GM19438 (cell line): ENCODE results near the gene PGM5.
"Not testable (repeated sequence)": the region's sequence is repeated elsewhere in the genome, so short reads cannot be mapped to it uniquely, and the experiment has no call there.

Experiments used
- ATAC-seq: cut with Tn5 transposase; IDR thresholded peaks from one replicate; pipeline ENCODE4 v1.9.1; 2021; ENCODE audit warnings: low read depth; ENCODE audit not compliant: unreplicated experiment

PGM5 gene

DNA sequence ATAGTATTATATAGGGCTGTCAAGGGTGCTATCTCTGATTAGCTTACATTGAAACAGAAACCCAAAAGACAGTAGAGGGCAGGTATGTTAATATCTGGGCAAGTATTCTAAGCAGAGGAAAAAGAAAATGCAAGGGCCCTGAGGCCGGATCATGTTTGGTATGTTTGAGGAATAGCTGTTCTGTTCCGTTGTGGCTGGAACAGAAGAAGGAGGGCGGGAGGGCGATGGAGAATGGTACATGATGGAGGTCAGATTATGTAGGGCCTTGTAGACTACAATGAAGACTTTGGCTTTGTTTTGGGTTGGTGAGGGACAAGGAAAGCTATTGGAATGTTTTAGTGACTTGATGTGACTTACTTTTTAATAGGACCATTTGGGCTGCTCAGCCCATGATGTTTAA, 19.4 kb downstream of the PGM5 start:
- not testable (repeated sequence) for ATAC-seq

DNA sequence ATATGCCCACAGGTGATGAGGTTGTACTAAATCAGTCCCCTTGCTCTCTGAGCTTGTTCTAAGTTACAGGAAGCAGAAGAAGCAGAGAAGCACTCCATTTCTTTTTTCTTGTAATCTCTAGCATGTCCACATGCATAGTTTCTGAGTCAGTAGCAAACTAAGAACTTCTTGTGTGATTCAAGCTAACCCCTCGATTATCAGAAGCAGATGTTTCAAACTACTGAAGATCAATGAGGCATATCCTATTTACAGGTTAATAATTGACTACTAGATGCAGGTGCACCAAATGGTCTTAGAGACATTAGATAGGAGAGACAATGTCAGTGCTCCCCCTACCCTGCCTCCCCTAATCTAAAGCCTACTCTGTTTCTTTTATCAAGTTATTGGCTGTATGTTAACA, 21.3 kb downstream of the PGM5 start:
- ATAC-seq: peak; percentile 95

DNA sequence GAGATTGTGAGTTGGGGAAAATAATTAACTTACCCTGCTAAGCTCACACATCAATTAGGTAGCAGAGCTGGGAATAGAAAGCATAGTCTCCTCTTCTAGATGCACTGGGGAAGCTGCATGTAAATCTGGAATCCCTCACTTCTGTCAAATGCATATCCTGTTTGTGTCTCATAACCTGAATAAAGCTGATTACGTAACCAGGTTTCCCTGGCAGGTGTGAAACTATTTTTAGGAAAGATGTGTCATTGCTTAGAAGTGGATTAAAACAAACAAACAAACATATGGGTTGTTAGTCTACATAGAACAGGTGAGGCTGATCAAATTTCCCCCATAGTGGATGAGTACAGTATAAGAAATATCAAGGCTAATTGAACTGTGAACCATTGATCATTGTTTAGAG, 27.5 kb downstream of the PGM5 start:
- ATAC-seq: not testable (repeated sequence)

DNA sequence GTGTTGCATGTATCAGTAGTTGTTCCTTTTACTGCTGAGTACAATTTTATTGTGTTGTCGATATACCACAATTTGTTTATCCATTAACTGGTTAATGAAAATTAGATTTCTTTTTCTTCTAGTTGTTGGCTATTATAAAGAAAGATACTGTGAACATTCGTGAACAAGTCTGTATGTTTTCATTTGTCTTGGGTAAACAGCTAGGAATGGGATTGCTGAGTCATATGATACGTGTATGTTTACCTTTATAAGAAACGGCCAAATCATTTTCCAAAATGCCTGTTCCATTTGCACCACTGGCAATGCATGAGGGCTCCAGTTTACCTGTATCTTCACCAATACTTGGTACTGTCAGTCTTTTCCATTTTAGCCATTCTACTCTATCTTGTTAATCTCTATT, 33.1 kb downstream of the PGM5 start:
- not testable (repeated sequence) for ATAC-seq

DNA sequence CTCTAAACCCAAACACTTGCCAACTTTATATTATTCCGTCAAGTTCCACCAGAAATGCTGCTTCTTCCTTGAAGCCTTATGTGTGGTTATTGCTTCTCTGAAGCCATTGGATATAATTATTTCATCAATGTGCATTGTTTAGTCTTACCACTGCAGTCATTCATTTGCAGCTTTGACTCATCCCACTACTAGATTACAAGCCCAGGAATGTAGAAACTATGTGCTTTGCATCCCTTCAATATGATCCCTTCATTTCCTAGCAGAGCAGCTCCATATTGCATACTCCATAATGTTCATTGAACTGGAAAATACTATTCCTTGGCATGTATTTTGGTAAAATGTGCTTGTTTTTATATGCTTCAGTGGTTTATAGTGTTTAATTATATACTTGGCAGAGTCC, 34.3 kb downstream of the PGM5 start:
- not testable (repeated sequence) for ATAC-seq

DNA sequence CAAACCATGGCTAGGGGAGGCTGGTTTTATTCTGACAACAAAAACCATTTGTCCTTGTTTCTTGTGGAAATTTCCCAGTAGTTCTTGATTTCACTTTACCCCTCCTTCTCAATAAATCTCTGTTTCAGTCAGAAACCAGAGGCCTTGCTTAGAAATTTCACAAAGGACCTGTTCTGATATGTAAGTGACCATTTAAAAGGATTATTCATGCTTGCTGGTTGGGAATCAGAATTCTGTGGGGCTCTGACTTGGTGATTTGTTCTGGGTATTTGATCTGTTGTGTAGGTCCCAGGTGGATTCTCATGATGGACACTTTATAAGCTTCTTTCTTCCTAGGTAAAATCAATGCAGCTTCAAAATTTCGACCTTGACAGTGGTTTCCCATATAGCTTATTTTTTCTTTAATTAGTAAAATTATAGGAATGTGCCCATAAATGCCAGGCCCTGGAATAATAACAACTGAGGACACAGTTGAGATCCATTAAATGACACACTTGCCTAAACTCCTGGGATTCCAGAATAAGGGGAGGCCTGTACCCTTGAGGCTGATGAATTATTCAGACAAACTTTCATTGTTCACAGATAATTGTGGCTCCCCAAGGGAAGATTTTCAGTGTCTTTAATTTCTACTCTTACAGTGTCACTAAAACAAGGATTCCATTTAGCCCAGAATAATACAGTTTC, 40.1 kb downstream of the PGM5 start:
- not testable (repeated sequence) for ATAC-seq

DNA sequence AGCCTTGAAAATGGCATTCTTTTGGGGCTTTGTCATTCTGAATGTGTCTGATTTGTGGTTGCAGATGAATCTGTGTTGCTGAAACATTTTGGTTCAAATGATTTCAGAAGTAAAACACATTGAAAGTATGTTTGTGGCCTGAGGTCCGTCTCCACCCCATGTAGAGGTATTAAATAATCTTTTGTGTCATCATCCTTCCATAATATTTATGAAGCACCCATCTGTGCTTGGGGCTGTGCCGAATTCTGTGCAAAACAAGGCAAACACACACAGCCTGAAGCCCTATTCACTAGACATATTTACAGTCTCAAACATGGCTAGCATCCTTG, 40.6 kb downstream of the PGM5 start:
- not testable (repeated sequence) for ATAC-seq

DNA sequence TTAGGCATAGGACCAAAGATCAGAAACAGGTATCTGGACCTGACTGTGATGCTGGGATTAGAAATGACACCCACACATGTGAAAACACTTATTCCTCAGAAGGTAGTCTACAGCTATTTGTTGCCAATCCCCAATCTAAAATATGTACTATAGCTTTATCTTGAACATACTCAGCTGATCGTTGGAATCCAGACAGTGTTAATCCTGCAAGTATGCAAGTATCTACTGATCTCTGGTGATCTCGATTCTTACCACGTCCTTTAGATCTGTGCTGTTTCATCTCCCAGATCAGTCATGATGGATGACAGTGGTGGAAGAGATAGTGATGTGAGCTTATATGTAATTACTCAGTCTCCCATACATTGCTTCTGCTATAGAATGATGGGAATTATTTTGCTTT, 41.4 kb downstream of the PGM5 start:
- ATAC-seq: not testable (repeated sequence)

DNA sequence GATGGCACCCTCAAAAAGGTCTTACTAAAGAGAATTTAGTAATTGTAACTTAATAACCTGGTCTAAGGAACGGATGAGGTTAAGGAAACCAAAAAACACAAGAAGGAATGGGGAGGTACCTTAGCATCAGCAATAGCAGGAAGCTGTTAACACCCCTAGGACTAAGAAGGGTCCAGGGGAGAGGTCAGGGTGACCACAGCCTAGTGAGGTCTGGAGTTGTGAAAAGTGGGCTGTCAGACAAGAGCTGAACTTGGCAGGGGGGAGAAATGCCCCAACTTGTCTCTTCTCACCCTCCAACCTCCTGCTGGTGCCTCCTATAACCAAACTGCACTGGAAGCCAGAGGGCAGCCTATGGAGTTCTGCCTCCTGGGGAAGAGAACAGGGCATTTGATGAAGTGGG, 41.9 kb downstream of the PGM5 start:
- ATAC-seq: not testable (repeated sequence)

DNA sequence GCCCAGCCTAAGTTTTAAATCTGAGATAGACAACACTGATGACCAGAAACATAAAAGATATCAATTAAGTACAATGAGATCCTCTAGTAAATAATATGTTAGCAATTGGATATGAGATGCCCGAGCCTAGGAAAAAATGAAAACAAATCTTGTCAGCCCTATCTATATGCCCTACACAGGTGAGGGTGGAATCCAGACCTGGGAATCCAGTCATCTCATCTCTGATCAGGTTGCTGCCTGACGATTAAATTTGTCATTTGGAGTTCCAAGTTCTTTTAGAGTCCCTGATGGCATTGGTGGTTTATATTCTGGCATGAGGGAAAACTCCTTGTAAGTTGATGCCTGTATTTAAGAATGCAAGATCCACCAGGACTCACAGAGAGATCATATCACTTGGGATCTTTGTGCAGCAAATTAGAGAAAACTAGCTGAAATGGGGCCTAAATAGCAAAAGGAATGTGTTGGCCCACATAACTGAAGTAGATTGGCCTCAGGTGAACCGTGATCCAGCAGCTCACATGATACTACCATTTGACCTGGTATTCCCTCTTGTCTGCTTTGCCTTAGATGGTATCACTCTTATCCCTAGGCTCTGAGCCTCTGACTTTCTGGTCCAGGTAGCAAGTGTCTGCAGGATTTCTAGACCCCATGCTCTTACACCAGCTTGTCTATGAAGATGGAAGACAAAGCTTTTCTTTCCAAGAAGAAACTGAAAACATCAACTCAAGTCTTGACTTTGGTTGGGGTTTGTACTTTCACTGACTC, 48.2 kb downstream of the PGM5 start:
- ATAC-seq: not testable (repeated sequence)

DNA sequence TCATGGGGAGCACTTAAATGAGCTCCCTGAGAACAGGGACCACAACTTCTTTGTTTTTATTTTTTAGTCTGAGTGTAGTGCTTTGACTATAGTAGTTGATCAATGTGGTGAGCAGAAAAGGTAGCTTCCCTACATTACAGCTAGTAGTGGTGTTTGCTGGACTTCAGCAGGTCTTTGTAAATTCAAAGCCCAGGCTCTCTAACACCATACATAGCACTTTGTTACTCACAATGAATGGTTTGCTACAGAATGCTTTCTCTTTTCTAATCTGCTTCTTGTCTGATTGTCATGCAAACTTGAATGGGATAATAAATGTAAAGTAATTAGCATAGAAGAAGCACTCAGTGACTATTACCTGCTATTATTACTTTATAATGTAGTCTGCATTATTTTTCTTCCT, 55.5 kb downstream of the PGM5 start:
- not testable (repeated sequence) for ATAC-seq

DNA sequence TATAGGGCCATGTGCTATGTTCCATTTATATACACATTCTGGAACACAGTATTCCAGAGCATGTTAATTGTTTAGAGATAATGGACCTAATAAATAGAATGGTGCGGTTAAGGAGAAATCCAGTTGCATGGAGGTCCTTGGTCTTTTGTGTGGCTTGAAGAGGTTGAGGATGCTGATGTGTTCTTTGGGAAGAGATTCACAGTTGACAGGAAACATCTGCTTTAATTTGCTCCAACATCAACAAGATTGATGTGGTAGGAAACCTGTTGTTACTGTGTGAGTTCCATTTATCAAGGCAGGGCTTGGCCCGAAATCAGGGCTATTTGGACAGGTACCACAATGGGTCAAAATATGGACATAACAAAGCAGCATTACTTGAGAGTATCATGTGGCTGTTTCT, 56.3 kb downstream of the PGM5 start:
- ATAC-seq: not testable (repeated sequence)

DNA sequence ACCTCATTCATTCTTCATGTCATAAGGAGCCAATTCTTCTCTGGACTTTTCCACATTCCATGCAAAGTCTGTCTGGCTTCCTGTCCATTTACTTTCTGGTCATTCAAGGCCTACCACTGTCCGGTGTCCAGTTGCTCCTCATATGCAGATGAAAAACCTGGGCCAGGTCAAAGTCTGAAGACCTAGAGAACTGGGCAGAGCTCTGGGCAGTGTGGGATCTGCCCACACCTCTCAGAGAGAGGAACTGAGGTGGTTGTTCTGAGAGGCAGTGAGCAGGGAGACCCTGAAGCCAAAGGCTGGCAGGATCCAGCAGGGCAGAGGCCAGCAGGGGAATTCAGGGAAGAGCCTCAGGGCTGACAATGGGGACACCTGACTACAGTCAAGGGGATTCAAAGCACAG, 58.7 kb downstream of the PGM5 start:
- ATAC-seq: not testable (repeated sequence)

DNA sequence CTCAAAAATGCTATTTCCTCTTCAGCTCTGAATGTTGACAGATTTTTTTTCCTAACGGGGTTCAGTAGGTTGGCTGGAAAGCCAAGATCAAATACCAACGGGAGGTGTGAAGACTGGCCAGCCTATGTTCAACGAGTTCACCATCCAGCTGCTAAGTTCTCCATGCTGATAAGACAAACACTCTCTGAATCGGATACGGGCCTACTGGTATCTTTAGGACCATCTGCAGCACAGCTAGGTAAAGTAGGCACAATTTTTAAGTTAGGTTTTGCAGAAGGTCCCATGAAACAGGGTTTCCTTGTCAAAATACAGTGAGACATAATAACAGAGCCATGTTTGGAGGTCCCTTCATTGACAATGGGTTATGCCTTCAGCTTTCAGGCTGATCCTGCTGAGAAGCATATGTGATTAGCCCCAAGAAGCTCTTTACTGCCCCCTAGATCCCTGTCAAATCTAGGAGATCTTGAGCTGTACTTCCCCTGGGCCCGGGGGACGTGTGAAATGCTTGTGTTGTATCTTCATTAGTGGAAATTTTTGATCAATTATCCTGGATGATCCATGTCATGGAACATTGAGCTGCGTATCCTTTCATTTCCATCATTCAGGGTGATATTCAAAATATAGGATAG, 60.6 kb downstream of the PGM5 start:
- no peak for ATAC-seq

DNA sequence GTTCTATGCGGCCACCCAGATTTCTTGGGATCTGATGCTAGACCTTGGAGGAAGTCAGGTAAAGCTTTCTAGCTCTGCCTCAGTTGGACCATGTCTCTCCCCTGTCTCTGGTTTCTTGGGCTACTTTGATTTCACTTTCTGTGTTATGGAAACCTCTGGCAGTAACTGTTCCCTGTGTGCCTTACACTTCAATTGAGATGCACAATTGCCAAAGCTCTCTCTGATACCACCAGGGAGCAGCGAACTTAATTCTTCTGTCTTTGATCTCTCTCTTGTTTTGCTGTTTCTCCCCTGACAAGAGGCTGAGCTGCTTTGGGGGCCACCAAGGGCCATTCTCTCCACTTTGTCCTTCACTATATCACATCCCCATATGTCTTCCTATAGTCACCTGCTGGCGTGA, 61.4 kb downstream of the PGM5 start:
- ATAC-seq: no peak

DNA sequence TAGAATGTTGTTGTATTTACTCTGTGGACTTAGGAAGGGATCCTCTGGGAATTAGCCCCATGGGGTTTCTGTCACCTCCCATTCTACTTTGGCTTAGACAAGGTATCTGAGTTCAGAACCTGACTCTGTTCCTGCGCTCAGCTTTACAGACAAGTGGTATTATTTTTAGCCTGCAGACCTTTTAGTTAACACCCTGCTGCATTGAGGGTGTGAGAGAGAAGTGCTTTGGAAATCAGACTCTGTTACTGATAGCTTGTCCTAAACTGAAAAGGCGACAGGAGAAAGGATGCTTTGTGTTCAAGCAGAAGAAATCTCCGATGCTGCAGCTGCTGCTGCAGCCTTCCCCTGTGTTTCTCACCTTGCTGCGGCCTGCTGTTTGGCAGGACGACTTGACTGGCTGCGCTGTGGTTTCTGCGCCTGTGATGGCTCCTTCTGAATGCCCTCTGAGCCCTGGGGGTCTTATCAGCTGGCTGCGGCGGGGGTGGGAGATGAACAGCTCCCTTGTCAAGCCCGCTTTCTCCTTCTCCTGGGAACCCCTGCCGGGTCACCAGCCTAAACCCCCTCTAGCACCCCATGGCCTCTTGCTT, 61.9 kb downstream of the PGM5 start:
- ATAC-seq: no peak

DNA sequence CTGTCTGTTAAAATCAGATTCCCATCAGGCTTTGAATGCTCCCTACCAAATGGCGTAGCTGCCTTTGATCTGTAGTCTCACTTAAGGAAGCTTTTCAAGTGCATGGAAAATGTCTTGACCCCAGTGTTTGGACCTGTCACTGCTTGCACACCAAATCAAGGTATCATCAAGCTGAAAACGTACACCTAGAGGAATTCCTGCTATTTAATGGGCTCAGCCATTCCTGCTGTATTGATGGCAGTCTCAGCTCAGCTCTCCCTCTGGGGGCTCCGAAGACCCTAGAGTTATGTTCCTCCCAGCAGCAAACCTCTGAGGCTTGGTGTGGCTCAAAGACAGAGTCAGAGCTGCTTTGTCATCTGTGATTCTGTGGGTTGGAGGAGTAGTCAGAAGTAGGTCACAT, 63.5 kb downstream of the PGM5 start:
- ATAC-seq: no peak

DNA sequence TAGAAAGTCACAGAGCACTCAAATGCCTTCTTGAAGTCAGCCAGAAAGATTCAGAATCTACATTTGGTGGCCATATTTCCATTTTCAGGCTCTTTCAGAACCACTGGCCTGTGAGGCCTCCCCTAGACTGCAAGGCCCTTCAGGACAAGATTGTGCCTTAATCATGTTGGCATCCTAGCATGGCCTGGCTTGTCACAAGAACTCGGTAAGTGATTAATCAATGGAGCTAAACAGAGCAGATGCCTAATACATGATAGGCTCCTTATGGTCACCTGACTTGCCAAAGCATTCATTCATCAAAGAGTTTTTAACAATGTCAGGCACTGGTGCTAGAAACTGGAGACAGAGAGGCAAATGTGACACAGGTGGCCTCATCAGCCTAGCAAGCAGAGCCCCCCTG, 70.3 kb downstream of the PGM5 start:
- no peak for ATAC-seq

DNA sequence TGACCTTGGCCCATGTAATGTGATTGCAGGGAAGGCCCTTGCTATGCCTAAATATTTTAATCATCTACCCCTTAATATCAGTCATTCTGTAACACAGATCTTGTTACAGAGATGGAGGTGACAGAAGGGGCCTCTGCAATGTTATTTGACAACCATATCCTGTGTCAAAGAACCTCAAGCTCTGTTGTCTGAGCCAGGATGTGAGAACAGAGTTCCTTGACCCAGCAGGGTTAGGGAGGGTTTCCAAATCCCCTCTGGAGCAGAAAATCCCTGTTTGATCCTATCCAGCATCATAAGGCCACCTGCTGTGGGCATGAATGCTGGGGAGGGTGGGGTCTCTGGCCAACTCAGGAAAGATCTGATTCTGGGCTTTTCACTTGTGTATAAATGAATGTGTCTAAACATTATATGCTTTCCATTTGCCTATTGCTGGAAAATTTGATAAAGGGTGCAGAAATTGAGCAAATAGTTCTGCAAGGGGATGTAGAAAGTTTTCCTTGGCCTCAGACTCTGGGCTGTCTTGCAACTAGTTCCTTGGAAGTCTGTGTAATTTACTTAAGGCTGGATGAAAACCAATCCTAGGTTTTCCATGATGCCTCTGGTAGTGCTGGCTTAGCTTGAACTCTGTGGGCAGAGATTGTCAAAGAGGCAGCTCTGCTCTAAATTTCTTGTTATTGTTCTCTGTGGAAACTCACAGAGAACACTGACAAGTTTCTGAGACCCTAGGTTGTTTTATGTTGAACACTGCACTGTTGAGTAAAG, 71.0 kb downstream of the PGM5 start:
- ATAC-seq: no peak

DNA sequence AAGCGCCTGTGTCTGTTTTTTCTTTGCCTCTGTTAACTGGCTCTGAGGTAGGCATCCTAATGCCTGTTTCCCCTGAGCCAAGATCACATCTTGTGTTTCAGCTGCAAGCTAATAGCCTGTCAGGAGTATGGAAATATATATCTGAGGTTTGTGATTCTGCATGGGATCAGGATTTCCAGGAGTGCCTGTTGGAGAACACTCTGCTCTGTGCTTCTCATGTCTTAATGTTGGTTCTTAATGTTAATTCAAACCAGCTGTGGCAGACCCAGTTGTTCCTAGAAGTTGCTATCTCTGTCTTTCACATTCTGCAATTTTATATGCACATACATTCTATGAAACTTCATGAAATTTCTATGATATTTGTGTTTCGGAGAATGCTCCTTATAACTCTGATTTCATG, 72.1 kb downstream of the PGM5 start:
- ATAC-seq: no peak

DNA sequence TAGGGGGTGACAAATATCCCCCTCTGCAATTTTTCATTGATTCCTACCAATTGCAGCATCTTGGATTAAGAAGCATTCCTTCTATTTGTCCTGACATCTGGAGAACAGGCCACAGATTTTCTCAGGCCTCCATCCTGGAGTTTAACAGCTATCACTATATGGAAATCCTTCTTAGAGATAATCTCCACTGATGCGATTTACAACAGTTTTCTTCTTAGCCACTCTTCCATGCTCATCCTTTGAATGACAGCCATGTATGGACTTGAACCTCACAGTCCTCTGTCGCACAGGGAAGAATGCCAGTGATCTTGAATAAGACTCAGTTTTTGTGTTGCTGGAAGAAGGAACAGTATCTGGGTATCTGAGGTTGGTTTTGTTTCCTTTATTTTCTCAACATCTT, 73.2 kb downstream of the PGM5 start:
- ATAC-seq: no peak
